ENCODE results near the gene VPS9D1.

The VPS9D1 gene, protein sequence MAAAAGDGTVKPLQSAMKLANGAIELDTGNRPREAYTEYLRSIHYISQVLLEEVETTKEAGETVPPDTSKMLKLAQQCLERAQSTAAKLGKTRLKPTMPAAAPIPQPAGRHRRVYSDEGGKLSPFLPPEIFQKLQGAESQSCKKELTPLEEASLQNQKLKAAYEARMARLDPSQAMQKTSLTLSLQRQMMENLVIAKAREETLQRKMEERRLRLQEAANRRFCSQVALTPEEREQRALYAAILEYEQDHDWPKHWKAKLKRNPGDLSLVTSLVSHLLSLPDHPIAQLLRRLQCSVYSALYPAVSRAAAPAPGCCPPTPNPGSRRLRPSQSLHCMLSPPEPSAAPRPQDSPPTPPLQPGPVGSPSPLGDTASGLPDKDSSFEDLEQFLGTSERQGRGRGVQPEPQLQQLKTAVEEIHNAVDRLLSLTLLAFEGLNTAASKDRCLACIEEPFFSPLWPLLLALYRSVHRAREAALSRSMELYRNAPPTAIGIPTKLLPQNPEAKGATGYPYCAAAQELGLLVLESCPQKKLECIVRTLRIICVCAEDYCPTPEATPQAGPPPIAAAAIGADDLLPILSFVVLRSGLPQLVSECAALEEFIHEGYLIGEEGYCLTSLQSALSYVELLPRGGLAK

GRCh38 chr16:89720813-89721545 is at the start of gene VPS9D1, which contains the start of gene ZNF276:
Gene VPS9D1, minus strand, starts transcription at chr16:89720898. Its CDS starts 37 bp downstream, at chr16:89720861.
Gene ZNF276, plus strand, starts transcription at chr16:89721537. Its CDS starts 104 bp downstream, at chr16:89721641.
- Histone ChIP-seq H2AFZ (ENCODE audit: low read length) (no peak within 1 kb of the TSS), H3K9me3 (ENCODE audit: low read length) (no peaks in the 10 kb centered on the region), H3K4me1 (ENCODE audit: insufficient read depth, low read length, severe bottlenecking) (peaks cover 17% of the 10 kb centered on the region), H4K20me1 (ENCODE audit: insufficient read depth, low read length) (no peaks in the 10 kb centered on the region), H3K27ac (ENCODE audit: low read depth, low read length, poor library complexity, severe bottlenecking) (no peak within 1 kb of the TSS), H3K79me2 (ENCODE audit: insufficient read depth, low read length) (no peaks in the 10 kb centered on the region), H3K9me2 (ENCODE audit: low read depth, low read length) (no peaks in the 10 kb centered on the region), H3K27me3 (ENCODE audit: insufficient read depth, low read length) (no peaks in the 10 kb centered on the region), H3K4me2 (ENCODE audit: low read length) (peak within 1 kb of the TSS; percentile 66), H3K4me3 (ENCODE audit: low read depth, low read length, poor library complexity, severe bottlenecking) (peak within 1 kb of the TSS; percentile 85), H3F3A (ENCODE audit: insufficient read depth, low read length) (0 out of 2 replicates have a peak, but pooled peaks cover 2% of the 10 kb centered on the region), H3K36me3 (ENCODE audit: insufficient read depth, low read length) (peaks cover 38% of the 10 kb centered on the region), H3K9ac (ENCODE audit: low read length) (peak within 1 kb of the TSS; percentile 85)
- TF ChIP-seq CTCF (IDR thresholded peaks at IDR 0.05; ENCODE audit: low read length) (no peak), EZH2 (IDR thresholded peaks at IDR 0.05; ENCODE audit: borderline replicate concordance, low read length) (no peak)

GRCh38 chr16:89770367-89770766 is 49.7 kb upstream of the VPS9D1 start:
- Histone ChIP-seq H3K4me1 (ENCODE audit: insufficient read depth, low read length, severe bottlenecking) (peaks cover 5% of the 10 kb centered on the region), H3K27ac (ENCODE audit: low read depth, low read length, poor library complexity, severe bottlenecking) (no peak overlapping the region), H3K4me3 (ENCODE audit: low read depth, low read length, poor library complexity, severe bottlenecking) (no peak overlapping the region), H3K9ac (ENCODE audit: low read length) (no peak overlapping the region), H3K27me3 (ENCODE audit: insufficient read depth, low read length) (no peaks in the 10 kb centered on the region), H4K20me1 (ENCODE audit: insufficient read depth, low read length) (no peaks in the 10 kb centered on the region), H3K9me3 (ENCODE audit: low read length) (no peaks in the 10 kb centered on the region), H3K4me2 (ENCODE audit: low read length) (no peak overlapping the region), H3K9me2 (ENCODE audit: low read depth, low read length) (no peaks in the 10 kb centered on the region), H3F3A (ENCODE audit: insufficient read depth, low read length) (no peaks in the 10 kb centered on the region), H3K79me2 (ENCODE audit: insufficient read depth, low read length) (no peaks in the 10 kb centered on the region), H3K36me3 (ENCODE audit: insufficient read depth, low read length) (peaks cover 98% of the 10 kb centered on the region), H2AFZ (ENCODE audit: low read length) (no peak overlapping the region)
- TF ChIP-seq CTCF (IDR thresholded peaks at IDR 0.05; ENCODE audit: low read length), result no peak
- no peak for TF ChIP-seq EZH2 (IDR thresholded peaks at IDR 0.05; ENCODE audit: borderline replicate concordance, low read length)

DNA sequence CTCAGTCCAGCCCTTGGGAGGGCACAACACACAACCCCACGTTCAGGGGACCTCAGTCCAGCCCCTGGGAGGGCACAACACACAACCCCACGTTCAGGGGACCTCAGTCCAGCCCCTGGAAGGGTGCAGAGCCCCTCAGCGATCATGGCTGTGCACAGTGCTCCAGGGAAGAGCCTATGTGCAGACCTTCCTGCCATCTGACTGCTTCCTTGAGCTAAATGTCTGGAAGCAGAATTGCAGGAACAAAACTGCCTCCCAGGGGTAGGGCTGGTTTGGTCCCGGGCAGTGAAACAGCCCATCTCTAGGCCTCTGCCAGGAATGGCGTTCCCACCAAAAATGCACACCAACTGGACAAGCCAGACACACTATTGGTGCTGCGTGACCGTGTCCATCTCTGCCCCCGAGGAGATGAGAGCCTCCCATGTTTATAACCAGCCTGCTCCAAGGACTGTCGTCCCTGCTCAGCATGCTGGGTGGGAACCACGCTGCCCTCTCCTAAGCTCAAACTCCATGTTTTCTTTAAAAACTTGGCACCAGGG is 44.7 kb upstream of the VPS9D1 start:
- H3K4me2 ChIP-seq (ENCODE audit: low read length), result peak overlapping the region; percentile 32; the same call in 1 of the 2 replicates
- no peaks in the 10 kb centered on the region for H3K27me3 ChIP-seq (ENCODE audit: insufficient read depth, low read length)
- H3K9me2 ChIP-seq (ENCODE audit: low read depth, low read length), result no peaks in the 10 kb centered on the region
- no peaks in the 10 kb centered on the region for H3K79me2 ChIP-seq (ENCODE audit: insufficient read depth, low read length)
- peak overlapping the region; percentile 88 for H3K27ac ChIP-seq (ENCODE audit: low read depth, low read length, poor library complexity, severe bottlenecking)
- peaks cover 98% of the 10 kb centered on the region for H3K36me3 ChIP-seq (ENCODE audit: insufficient read depth, low read length)
- peaks cover 15% of the 10 kb centered on the region for H3K4me1 ChIP-seq (ENCODE audit: insufficient read depth, low read length, severe bottlenecking)
- no peak overlapping the region for H3K4me3 ChIP-seq (ENCODE audit: low read depth, low read length, poor library complexity, severe bottlenecking)
- peak overlapping the region; percentile 16; the same call in 1 of the 2 replicates for H3K9ac ChIP-seq (ENCODE audit: low read length)
- no peak overlapping the region for H2AFZ ChIP-seq (ENCODE audit: low read length)
- H4K20me1 ChIP-seq (ENCODE audit: insufficient read depth, low read length), result no peaks in the 10 kb centered on the region
- TF ChIP-seq CTCF (IDR thresholded peaks at IDR 0.05; ENCODE audit: low read length), result no peak
- TF ChIP-seq EZH2 (IDR thresholded peaks at IDR 0.05; ENCODE audit: borderline replicate concordance, low read length), result no peak
- H3K9me3 ChIP-seq (ENCODE audit: low read length), result no peaks in the 10 kb centered on the region
- no peaks in the 10 kb centered on the region for H3F3A ChIP-seq (ENCODE audit: insufficient read depth, low read length)

Measured in OCI-LY1 (cell line).